B cell (primary cell): ENCODE results near the gene RPS26. TPM values are rescaled to one million over a fixed set of nuclear protein-coding genes. Genes with fewer than 3 reads are reported as not detected.
A peak's percentile ranks its signal among the peaks of the same experiment; 100 is the strongest.
"Not testable (repeated sequence)": the region's sequence is repeated elsewhere in the genome, so short reads cannot be mapped to it uniquely, and the experiment has no call there.

Experiments used
- ATAC-seq: fragments of 200-7000 bp; cut with Tn5 transposase; one replicate; pipeline ENCODE4 v1.10.0; 2021; ENCODE audit warnings: low read depth, mild to moderate bottlenecking, moderate number of reproducible peaks, moderate library complexity
- CTCF ChIA-PET: fragments of 350-600 bp; sonication (Branson Sonifier 250); formaldehyde crosslinking; loops from one replicate; lab custom pipeline; 2021; ENCODE audit warnings: antibody characterized with exemption, inconsistent platforms; lab: Charles Lee
- POLR2A ChIA-PET: fragments of 350-600 bp; sonication (Branson Sonifier 250); formaldehyde crosslinking; loops from one replicate; lab custom pipeline; 2021; ENCODE audit warnings: antibody characterized with exemption; lab: Charles Lee
- DNase-seq: peaks from one replicate; pipeline ENCODE4 v3.0.0; 2013
- H2AFZ ChIP-seq: 2 replicates; pipeline ENCODE4 v1.6.1; 2012; ENCODE audit warnings: mild to moderate bottlenecking, low read depth, low read length; ENCODE audit not compliant: insufficient read depth, poor library complexity, severe bottlenecking
- H3K27ac ChIP-seq, 2 donors: 1 replicate in 1 of 2; 2 replicates in 1 of 2; pipeline ENCODE4 v1.5.1; 2012 to 2013; ENCODE audit warnings: low read length in 2 of 2, mild to moderate bottlenecking in 2 of 2, moderate library complexity in 1 of 2
- H3K27me3 ChIP-seq, 4 experiments: fragments of 200-600 bp in 1 of 4; sonication (generic) in 1 of 4; replicated peaks in 1 of 4; 1 replicate in 2 of 4; 2 replicates in 2 of 4; pipeline versions ENCODE4 v1.6.1 to v1.7.0; 2013 to 2016; ENCODE audit warnings: low read length in 3 of 4, mild to moderate bottlenecking in 2 of 4, mixed read lengths in 1 of 4, moderate library complexity in 1 of 4; ENCODE audit not compliant: insufficient read depth in 4 of 4, control insufficient read depth in 3 of 4; ENCODE audit errors: control extremely low read depth in 1 of 4
- H3K36me3 ChIP-seq, 2 experiments: replicated peaks in 1 of 2; 1 replicate in 1 of 2; 2 replicates in 1 of 2; pipeline versions ENCODE4 v1.6.1 to v1.7.1; 2013; ENCODE audit warnings: low read length in 1 of 2; ENCODE audit not compliant: insufficient read depth in 2 of 2, control insufficient read depth in 1 of 2; ENCODE audit errors: control extremely low read depth in 1 of 2, extremely low read depth in 1 of 2
- H3K4me1 ChIP-seq, 2 donors: fragments of 200-600 bp in 1 of 2; sonication (generic) in 1 of 2; 1 replicate in 1 of 2; 2 replicates in 1 of 2; pipeline versions ENCODE4 v1.5.1 to v1.6.1; 2013 to 2017; ENCODE audit warnings: low read length in 2 of 2; ENCODE audit not compliant: control insufficient read depth in 2 of 2, insufficient read depth in 2 of 2
- H3K4me2 ChIP-seq: replicated peaks from 2 replicates; pipeline ENCODE3; 2012; ENCODE audit warnings: mild to moderate bottlenecking, low read depth, low read length; ENCODE audit not compliant: poor library complexity, severe bottlenecking
- H3K4me3 ChIP-seq, 5 experiments: fragments of 200-600 bp in 1 of 5; sonication (generic) in 1 of 5; 1 replicate in 3 of 5; 2 replicates in 2 of 5; pipeline versions ENCODE4 v1.5.1 to v1.7.0; 2011 to 2016; ENCODE audit warnings: low read length in 4 of 5, mild to moderate bottlenecking in 4 of 5, low read depth in 2 of 5, control low read depth in 1 of 5, moderate library complexity in 1 of 5; ENCODE audit not compliant: insufficient read depth in 1 of 5; ENCODE audit errors: control extremely low read depth in 1 of 5, extremely low read depth in 1 of 5
- H3K79me2 ChIP-seq: fragments of 200-600 bp; sonication (generic); one replicate; pipeline ENCODE4 v1.6.0; 2016; ENCODE audit warnings: low read length; ENCODE audit not compliant: control insufficient read depth, insufficient read depth
- H3K9ac ChIP-seq: fragments of 200-600 bp; sonication (generic); 2 replicates; pipeline ENCODE4 v1.6.1; 2017; ENCODE audit warnings: mild to moderate bottlenecking, low read length, moderate library complexity
- H3K9me3 ChIP-seq, 3 donors: one replicate each; pipeline versions ENCODE4 v1.6.1 to v1.7.1; 2013; ENCODE audit warnings: low read length in 2 of 3; ENCODE audit not compliant: control insufficient read depth in 2 of 3, insufficient read depth in 1 of 3; ENCODE audit errors: control extremely low read depth in 1 of 3
- H4K20me1 ChIP-seq: 2 replicates; pipeline ENCODE4 v1.6.0; 2012; ENCODE audit warnings: mild to moderate bottlenecking, low read length; ENCODE audit not compliant: insufficient read depth, control insufficient read depth, poor library complexity, severe bottlenecking
- H3K27ac Mint-ChIP-seq: one replicate; pipeline ENCODE4 v1.8.0; 2021; ENCODE audit warnings: mixed read lengths
- H3K27me3 Mint-ChIP-seq: one replicate; pipeline ENCODE4 v1.8.0; 2021; ENCODE audit warnings: mixed read lengths
- H3K4me1 Mint-ChIP-seq: one replicate; pipeline ENCODE4 v1.8.0; 2021; ENCODE audit warnings: mixed read lengths
- H3K4me3 Mint-ChIP-seq: one replicate; pipeline ENCODE4 v1.8.0; 2021; ENCODE audit warnings: mixed read lengths
- H3K9me3 Mint-ChIP-seq: one replicate; pipeline ENCODE4 v1.8.0; 2022; ENCODE audit warnings: mixed read lengths; ENCODE audit not compliant: insufficient read depth
- EZH2 ChIP-seq: IDR thresholded peaks from 2 replicates; pipeline ENCODE4 v1.6.1; 2012; ENCODE audit warnings: borderline replicate concordance, low read depth, mild to moderate bottlenecking, moderate library complexity, low read length; ENCODE audit not compliant: insufficient read depth, poor library complexity, severe bottlenecking
- WGBS: methylation state at CpG from one replicate; pipeline ENCODE4 v1.1.5; 2013; ENCODE audit warnings: missing lambda C conversion rate; ENCODE audit not compliant: insufficient coverage; 5-methylcytosine and 5-hydroxymethylcytosine counted together
- intact Hi-C: fragments of 100-400 bp; cut with micrococcal nuclease; formaldehyde crosslinking; loops from one replicate; pipeline ENCODE4 v1.10.0; 2022
- polyA plus RNA-seq: library from polyadenylated mRNA; depleted of rRNA; stranded (reverse); fragments of >200 nt; gene quantifications from 2 replicates; pipeline ENCODE4 v1.2.3, GENCODE V29; 2012
- total RNA-seq, 2 donors: library from RNA; stranded (reverse); fragments of 120-200 nt in 1 of 2; gene quantifications; 1 replicate in 1 of 2; 2 replicates in 1 of 2; pipeline versions ENCODE4 v1.2.3 to v1.2.4, GENCODE V29; 2013 to 2022
- TF ChIP-seq, protein P1 (sequence below): fragments of 200-600 bp; IDR thresholded peaks from one replicate; pipeline ENCODE4 v1.8.0; 2022; ENCODE audit warnings: antibody characterized with exemption, mild to moderate bottlenecking

RPS26 gene
- total and polyA plus RNA-seq, 2 donors (not counting 1 experiment from before 2014, with no cell fraction given): 21.0 to 549 TPM

DNA sequence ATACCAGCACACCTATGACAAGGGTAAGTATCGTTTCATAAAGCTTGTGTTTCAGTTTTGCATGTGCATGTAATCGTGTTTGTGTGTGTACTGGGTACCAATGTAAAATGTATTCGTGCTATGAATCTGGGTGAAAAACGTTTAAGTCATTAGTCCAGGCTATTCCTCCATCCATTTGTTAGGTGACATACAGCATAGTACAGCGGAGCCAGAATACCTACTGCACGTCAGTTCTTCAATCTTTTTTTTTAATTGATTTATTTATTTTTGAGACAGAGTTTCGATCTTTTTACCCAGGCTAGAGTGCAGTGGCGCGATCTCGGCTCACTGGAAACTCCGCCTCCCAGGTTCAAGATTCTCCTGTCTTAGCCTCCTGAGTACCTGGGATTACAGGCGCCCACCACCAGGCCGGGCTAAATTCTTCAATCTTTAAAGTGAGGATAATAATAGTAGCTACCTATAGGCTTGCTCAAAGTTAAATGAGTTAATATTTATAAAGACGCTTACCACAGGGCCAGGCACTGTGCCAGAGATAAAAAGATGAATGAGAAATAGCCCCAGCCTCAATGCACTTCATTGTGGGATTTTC is 661 bp upstream of the RPS26 start:
- WGBS: 83% methylated on average over 6 of the region's 14 CpGs

DNA sequence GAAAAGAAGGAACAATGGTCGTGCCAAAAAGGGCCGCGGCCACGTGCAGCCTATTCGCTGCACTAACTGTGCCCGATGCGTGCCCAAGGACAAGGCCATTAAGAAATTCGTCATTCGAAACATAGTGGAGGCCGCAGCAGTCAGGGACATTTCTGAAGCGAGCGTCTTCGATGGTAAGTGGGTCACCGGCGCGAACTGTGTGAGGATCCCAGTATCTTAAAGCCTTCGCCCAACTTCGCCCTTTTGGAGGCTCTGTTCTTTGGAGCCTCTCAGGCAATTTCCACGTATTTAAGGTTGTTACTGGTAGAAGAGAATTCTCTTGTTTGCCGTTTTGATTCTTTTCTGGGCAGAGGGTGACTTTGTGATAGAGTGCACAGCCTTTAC is 704 bp downstream of the RPS26 start:
- H3K27me3 Mint-ChIP-seq, H3K27me3 ChIP-seq, H3K9me3 Mint-ChIP-seq, CTCF ChIA-PET, H3K9me3 ChIP-seq, ATAC-seq, POLR2A ChIA-PET: not testable (repeated sequence)
- Histone ChIP-seq H3K79me2 (peaks cover 35% of the 10 kb centered on the region), H3K9ac (peak overlapping the region; percentile 90), H3K4me3 (peak overlapping the region; percentile 70 to 99 (median 91)), H2AFZ (peak overlapping the region; percentile 98), H4K20me1 (peaks cover 16% of the 10 kb centered on the region), H3K4me1 (peaks cover 23 to 26% of the 10 kb centered on the region in 2 donors), H3K36me3 (peaks cover 7 to 25% of the 10 kb centered on the region in 2 experiments), H3K4me2 (peak overlapping the region; percentile 80), H3K27ac (peak overlapping the region; percentile 82 to 90)
- H3K4me1 Mint-ChIP-seq: peaks cover 27% of the 10 kb centered on the region
- WGBS: 1% methylated on average over 13 of the region's 20 CpGs
- intact Hi-C loops: loop anchor here (1.0 to 10.0 kb wide), 4 partner anchors 69 to 645 kb away; partner anchors contain the start of genes PTGES3, SMARCC2 and ZC3H10
- peak overlapping the region; percentile 98 for H3K4me3 Mint-ChIP-seq
- peak; percentile 36 for DNase-seq
- peak overlapping the region; percentile 97 for H3K27ac Mint-ChIP-seq

More for the DNA sequence above, 661 bp upstream of the RPS26 start:
- Histone ChIP-seq H3K4me2 (peak overlapping the region; percentile 80), H3K27me3 (no peaks in the 10 kb centered on the region), H3K9ac (peak overlapping the region; percentile 63), H4K20me1 (peaks cover 16% of the 10 kb centered on the region), H3K27ac (peak overlapping the region; percentile 68 to 77), H3K36me3 (peaks cover 6 to 25% of the 10 kb centered on the region in 2 experiments), H2AFZ (peak overlapping the region; percentile 98), H3K9me3 (no peaks in the 10 kb centered on the region), H3K4me1 (peaks cover 18 to 21% of the 10 kb centered on the region in 2 donors), H3K4me3 (peak overlapping the region in 4 of 5 experiments; percentile 70 to 95 (median 87)), H3K79me2 (peaks cover 21% of the 10 kb centered on the region)
- intact Hi-C loops: loop anchor here (1.0 to 10.0 kb wide), 9 partner anchors 34 to 646 kb away; partner anchors contain the start of genes PA2G4, PTGES3, PYM1 and SARNP
- Mint-ChIP-seq H3K4me3 (peak overlapping the region; percentile 98), H3K4me1 (peaks cover 22% of the 10 kb centered on the region), H3K27ac (peak overlapping the region; percentile 97), H3K9me3 (no peaks in the 10 kb centered on the region), H3K27me3 (no peaks in the 10 kb centered on the region)
- ChIA-PET POLR2A (interaction anchor here (0.6 to 1.2 kb wide), 5 partner anchors 34 to 161 kb away, joined by 3 to 9 read pairs (median 6); no protein-coding TSS in a partner anchor), CTCF (interaction anchor here (0.6 to 2.3 kb wide), 15 partner anchors 12 to 311 kb away, joined by 3 to 18 read pairs (median 3); partner anchors contain the start of genes ORMDL2, SARNP and SUOX)
- no peak for TF ChIP-seq EZH2
- TF ChIP-seq, protein P1, sequence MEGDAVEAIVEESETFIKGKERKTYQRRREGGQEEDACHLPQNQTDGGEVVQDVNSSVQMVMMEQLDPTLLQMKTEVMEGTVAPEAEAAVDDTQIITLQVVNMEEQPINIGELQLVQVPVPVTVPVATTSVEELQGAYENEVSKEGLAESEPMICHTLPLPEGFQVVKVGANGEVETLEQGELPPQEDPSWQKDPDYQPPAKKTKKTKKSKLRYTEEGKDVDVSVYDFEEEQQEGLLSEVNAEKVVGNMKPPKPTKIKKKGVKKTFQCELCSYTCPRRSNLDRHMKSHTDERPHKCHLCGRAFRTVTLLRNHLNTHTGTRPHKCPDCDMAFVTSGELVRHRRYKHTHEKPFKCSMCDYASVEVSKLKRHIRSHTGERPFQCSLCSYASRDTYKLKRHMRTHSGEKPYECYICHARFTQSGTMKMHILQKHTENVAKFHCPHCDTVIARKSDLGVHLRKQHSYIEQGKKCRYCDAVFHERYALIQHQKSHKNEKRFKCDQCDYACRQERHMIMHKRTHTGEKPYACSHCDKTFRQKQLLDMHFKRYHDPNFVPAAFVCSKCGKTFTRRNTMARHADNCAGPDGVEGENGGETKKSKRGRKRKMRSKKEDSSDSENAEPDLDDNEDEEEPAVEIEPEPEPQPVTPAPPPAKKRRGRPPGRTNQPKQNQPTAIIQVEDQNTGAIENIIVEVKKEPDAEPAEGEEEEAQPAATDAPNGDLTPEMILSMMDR: no peak
- DNase-seq (peak; percentile 15), ATAC-seq (no peak)
